Caco-2 (cell line): ENCODE measurements around the gene STEAP1. TPM values are rescaled to one million over a fixed set of nuclear protein-coding genes. Genes with fewer than 3 reads are reported as not detected.

Experiments
- BruUV-seq: library from RNA; stranded (reverse); fragments of 400-500 nt; replicated peaks from 2 replicates; lab custom pipeline; 2021; lab: Mats Ljungman, UMichigan
- CTCF ChIA-PET: fragments of 300-600 bp; sonication (Branson Sonifier 250); formaldehyde crosslinking; loops from one replicate; lab custom pipeline; 2022; ENCODE audit warnings: antibody characterized with exemption; lab: Charles Lee
- POLR2A ChIA-PET: fragments of 300-600 bp; sonication (Branson Sonifier 250); formaldehyde crosslinking; loops from one replicate; lab custom pipeline; 2022; ENCODE audit warnings: antibody characterized with exemption; lab: Charles Lee
- DNase-seq, 2 experiments: peaks; one replicate each; pipeline versions ENCODE4 v3.0.0 to v3.0.0-alpha.2; 2020 to 2022
- H3K27me3 ChIP-seq: replicated peaks from 2 replicates; pipeline ENCODE4 v1.6.0; 2011; ENCODE audit warnings: low read length; ENCODE audit not compliant: control insufficient read depth, insufficient read depth
- H3K36me3 ChIP-seq: 2 replicates; pipeline ENCODE4 v1.5.1; 2011; ENCODE audit warnings: low read length; ENCODE audit not compliant: control insufficient read depth, insufficient read depth
- H3K4me1 ChIP-seq: fragments of 250-450 bp; sonication (Bioruptor Pico); 2 replicates; pipeline ENCODE4 v1.5.1; 2020; ENCODE audit warnings: mild to moderate bottlenecking
- H3K4me3 ChIP-seq: 2 replicates; pipeline ENCODE4 v1.5.1; 2011; ENCODE audit warnings: low read depth, mild to moderate bottlenecking, control low read depth, low read length
- H3K9me3 ChIP-seq: fragments of 250-450 bp; sonication (Bioruptor Pico); 2 replicates; pipeline ENCODE4 v1.5.1; 2020; ENCODE audit warnings: mild to moderate bottlenecking, moderate library complexity
- H3K27ac Mint-ChIP-seq: one replicate; pipeline ENCODE4 v1.8.0; 2022; ENCODE audit warnings: mixed read lengths; ENCODE audit not compliant: unreplicated experiment
- H3K27me3 Mint-ChIP-seq: one replicate; pipeline ENCODE4 v1.8.0; 2022; ENCODE audit warnings: mixed read lengths; ENCODE audit not compliant: insufficient read depth, unreplicated experiment
- H3K36me3 Mint-ChIP-seq: one replicate; pipeline ENCODE4 v1.8.0; 2022; ENCODE audit warnings: mild to moderate bottlenecking, mixed read lengths; ENCODE audit not compliant: insufficient read depth, unreplicated experiment
- H3K4me1 Mint-ChIP-seq: one replicate; pipeline ENCODE4 v1.8.0; 2022; ENCODE audit warnings: low read depth, mixed read lengths; ENCODE audit not compliant: unreplicated experiment
- H3K4me3 Mint-ChIP-seq: one replicate; pipeline ENCODE4 v1.8.0; 2022; ENCODE audit warnings: mild to moderate bottlenecking, moderate library complexity, mixed read lengths; ENCODE audit not compliant: unreplicated experiment
- H3K9me3 Mint-ChIP-seq: one replicate; pipeline ENCODE4 v1.8.0; 2022; ENCODE audit warnings: mixed read lengths; ENCODE audit not compliant: unreplicated experiment
- CTCF ChIP-seq, 2 experiments: fragments of 200-600 bp in 1 of 2; IDR thresholded peaks; 1 replicate in 1 of 2; 2 replicates in 1 of 2; pipeline versions ENCODE4 v1.5.1 to v1.8.0; 2011 to 2022; ENCODE audit warnings: antibody characterized with exemption in 1 of 2, control low read depth in 1 of 2, inconsistent platforms in 1 of 2, low read depth in 1 of 2, low read length in 1 of 2, mild to moderate bottlenecking in 1 of 2, moderate library complexity in 1 of 2; ENCODE audit not compliant: insufficient read depth in 1 of 2, severe bottlenecking in 1 of 2, unreplicated experiment in 1 of 2
- intact Hi-C: fragments of 100-400 bp; cut with micrococcal nuclease; formaldehyde crosslinking; loops from one replicate; pipeline ENCODE4 v1.10.0; 2022; ENCODE audit not compliant: unreplicated experiment
- total RNA-seq: library from RNA; stranded (reverse); gene quantifications from 2 replicates; pipeline ENCODE4 v1.2.3, GENCODE V29; 2022

STEAP1 gene
- total RNA-seq, 1 experiment from 2014 or later, result 30.2 TPM

- no peaks in the 10 kb centered on the region; the same call in 1 of the 2 replicates for H3K36me3 ChIP-seq
- H3K9me3 Mint-ChIP-seq, result no peaks in the 10 kb centered on the region
- H3K27me3 Mint-ChIP-seq, result no peaks in the 10 kb centered on the region
- no TSS peak for BruUV-seq
- H3K4me3 ChIP-seq, result peak overlapping the region; percentile 67
- no peaks in the 10 kb centered on the region for H3K4me1 Mint-ChIP-seq
- H3K4me3 Mint-ChIP-seq, result no peak overlapping the region
- H3K27ac Mint-ChIP-seq, result no peak overlapping the region
- H3K36me3 Mint-ChIP-seq, result no peaks in the 10 kb centered on the region
- no peaks in the 10 kb centered on the region for H3K27me3 ChIP-seq
- CTCF ChIA-PET, result interaction anchor here (1.8 to 1.9 kb wide), 2 partner anchors 56 to 66 kb away, joined by 10 to 13 read pairs; partner anchors contain the start of gene STEAP1
- no peak for DNase-seq
- no peaks in the 10 kb centered on the region for H3K9me3 ChIP-seq
- intact Hi-C loops, result loop anchor here (2.0 kb wide), 1 partner anchor 52 kb away; no protein-coding TSS in a partner anchor
- POLR2A ChIA-PET, result interaction anchor here (1.4 to 1.7 kb wide), 2 partner anchors 33 to 66 kb away, joined by 5 to 6 read pairs; no protein-coding TSS in a partner anchor
- no peak for TF ChIP-seq CTCF (IDR thresholded peaks at IDR 0.05; ENCODE audit: insufficient read depth in 1 of 2, low read depth in 1 of 2, low read length in 1 of 2, severe bottlenecking in 1 of 2, unreplicated experiment in 1 of 2)
- 0 out of 2 replicates have a peak, but pooled peaks cover 8% of the 10 kb centered on the region for H3K4me1 ChIP-seq
Observed at GRCh38 chr7:90210475-90210874, 56.2 kb downstream of the STEAP1 start.

- peak in 1 of 2 experiments; percentile 14 for DNase-seq
- Mint-ChIP-seq H3K9me3 (no peaks in the 10 kb centered on the region), H3K4me1 (no peaks in the 10 kb centered on the region), H3K27me3 (no peaks in the 10 kb centered on the region), H3K4me3 (no peak overlapping the region), H3K36me3 (no peaks in the 10 kb centered on the region), H3K27ac (peak overlapping the region; percentile 85)
- BruUV-seq, result TSS peak; percentile 79
- H3K9me3 ChIP-seq, result no peaks in the 10 kb centered on the region
- TF ChIP-seq CTCF (IDR thresholded peaks at IDR 0.05; ENCODE audit: insufficient read depth in 1 of 2, low read depth in 1 of 2, low read length in 1 of 2, severe bottlenecking in 1 of 2, unreplicated experiment in 1 of 2), result no peak
- intact Hi-C loops, result loop anchor here (1.0 to 2.0 kb wide), 4 partner anchors 34 to 87 kb away; partner anchors contain the start of genes CFAP69 and STEAP1
- 0 out of 2 replicates have a peak, but pooled peaks cover 8% of the 10 kb centered on the region for H3K4me1 ChIP-seq
- ChIA-PET POLR2A (interaction anchor here (0.5 to 1.7 kb wide), 3 partner anchors 32 to 70 kb away, joined by 3 to 6 read pairs (median 5); no protein-coding TSS in a partner anchor), CTCF (interaction anchor here (0.6 to 1.9 kb wide), 14 partner anchors 11 to 217 kb away, joined by 3 to 13 read pairs (median 4); partner anchors contain the start of gene STEAP1)
- no peaks in the 10 kb centered on the region for H3K27me3 ChIP-seq
- peak overlapping the region; percentile 67 for H3K4me3 ChIP-seq
- H3K36me3 ChIP-seq, result no peaks in the 10 kb centered on the region; the same call in 1 of the 2 replicates
Observed at GRCh38 chr7:90210981-90211380, 56.7 kb downstream of the STEAP1 start.

GRCh38 chr7:90211391-90212148 is 57.3 kb downstream of the STEAP1 start, which contains the start of gene STEAP2:
Gene STEAP2 (plus strand): TSS chr7:90211740. CDS start chr7:90225083, 13,343 bp downstream.
- no TSS peak for BruUV-seq

More at GRCh38 chr7:90211391-90212148, 57.3 kb downstream of the STEAP1 start, which contains the start of gene STEAP2:
- Mint-ChIP-seq H3K4me1 (no peaks in the 10 kb centered on the region), H3K27ac (peak within 1 kb of the TSS; percentile 85), H3K27me3 (no peaks in the 10 kb centered on the region), H3K36me3 (no peaks in the 10 kb centered on the region), H3K4me3 (no peak within 1 kb of the TSS), H3K9me3 (no peaks in the 10 kb centered on the region)
- CTCF ChIA-PET, result interaction anchor here (0.6 to 1.9 kb wide), 16 partner anchors 12 to 1708 kb away, joined by 3 to 13 read pairs (median 4); partner anchors contain the start of gene STEAP1
- POLR2A ChIA-PET, result interaction anchor here (0.5 to 1.7 kb wide), 3 partner anchors 31 to 70 kb away, joined by 3 to 6 read pairs (median 5); no protein-coding TSS in a partner anchor
- Histone ChIP-seq H3K36me3 (no peaks in the 10 kb centered on the region; the same call in 1 of the 2 replicates), H3K4me1 (0 out of 2 replicates have a peak, but pooled peaks cover 8% of the 10 kb centered on the region), H3K27me3 (no peaks in the 10 kb centered on the region), H3K4me3 (peak within 1 kb of the TSS; percentile 67), H3K9me3 (no peaks in the 10 kb centered on the region)
- peak; percentile 71 to 80 for TF ChIP-seq CTCF (IDR thresholded peaks at IDR 0.05; ENCODE audit: insufficient read depth in 1 of 2, low read depth in 1 of 2, low read length in 1 of 2, severe bottlenecking in 1 of 2, unreplicated experiment in 1 of 2)
- intact Hi-C loops, result loop anchor here (1.0 to 2.0 kb wide), 5 partner anchors 23 to 87 kb away; partner anchors contain the start of genes CFAP69 and STEAP1
- DNase-seq, result peak; percentile 93 to 94
